22Rv1 (cell line): Measurements from ENCODE around the gene FBLN5.

Source experiments
- CTCF ChIP-seq: fragments of 450-650 bp; IDR thresholded peaks from 2 replicates; pipeline ENCODE4 v1.5.1; 2017; ENCODE audit warnings: mild to moderate bottlenecking
- ZFX ChIP-seq: fragments of 450-650 bp; IDR thresholded peaks from 2 replicates; pipeline ENCODE4 v1.6.1; 2017; ENCODE audit warnings: antibody characterized with exemption, borderline replicate concordance

GRCh38 chr14:91898372-91898771 is 49.1 kb downstream of the FBLN5 start:
- TF ChIP-seq CTCF = no peak
- TF ChIP-seq ZFX = no peak
